HepG2 (cell line): ENCODE results near the gene CDC23. TPM values are rescaled to one million over a fixed set of nuclear protein-coding genes. Genes with fewer than 3 reads are reported as not detected.
"Not testable (repeated sequence)": the region's sequence is repeated elsewhere in the genome, so short reads cannot be mapped to it uniquely, and the experiment has no call there.

ENCODE experiments used
- ATAC-seq: fragments of 200-7000 bp; cut with Tn5 transposase; 3 replicates; pipeline ENCODE4 v1.9.1; 2020; ENCODE audit warnings: mild to moderate bottlenecking, moderate library complexity
- BruUV-seq: library from RNA; stranded (reverse); fragments of 400-500 nt; replicated peaks from 2 replicates; lab custom pipeline; 2021; lab: Mats Ljungman, UMichigan
- CTCF ChIA-PET: fragments of 300-600 bp; formaldehyde crosslinking; extraction: SDS; loops from one replicate; lab custom pipeline; 2021; ENCODE audit warnings: low total read pairs, inconsistent platforms, low intra/inter-chr PET ratio; lab: Yijun Ruan, JAX
- POLR2A ChIA-PET: fragments of 350-600 bp; sonication (Branson Sonifier 250); formaldehyde crosslinking; loops from one replicate; lab custom pipeline; 2020; ENCODE audit warnings: antibody characterized with exemption, inconsistent platforms; lab: Yijun Ruan, JAX
- DNase-seq: peaks from one replicate; pipeline ENCODE4 v3.0.0-alpha.2; 2015; ENCODE audit warnings: low spot score
- FAIRE-seq: peaks from 3 replicates; lab custom pipeline; 2011; peaks lifted over from hg19 to GRCh38; lab: Jason Lieb, UNC
- H2AFZ ChIP-seq: one replicate; pipeline ENCODE4 v1.6.1; 2011; ENCODE audit warnings: low read length, inconsistent platforms
- H3K27ac ChIP-seq: fragments of 300-600 bp; 3 replicates; pipeline ENCODE4 v1.8.0; 2011; ENCODE audit warnings: mixed run types, mild to moderate bottlenecking, mixed read lengths, low read length, inconsistent platforms; ENCODE audit not compliant: insufficient read depth; ENCODE audit errors: extremely low read length
- H3K27me3 ChIP-seq, 2 experiments: fragments of 200-600 bp in 1 of 2; 2 replicates in 1 of 2; 3 replicates in 1 of 2; pipeline versions ENCODE4 v1.6.0 to v1.8.0; 2011; ENCODE audit warnings: low read length in 2 of 2, mild to moderate bottlenecking in 2 of 2, moderate library complexity in 2 of 2, inconsistent platforms in 1 of 2; ENCODE audit not compliant: insufficient read depth in 2 of 2, control insufficient read depth in 1 of 2
- H3K36me3 ChIP-seq, 2 experiments: fragments of 200-600 bp in 1 of 2; replicated peaks in 1 of 2; 2 replicates in 1 of 2; 3 replicates in 1 of 2; pipeline versions ENCODE4 v1.5.1 to v1.8.0; 2011; ENCODE audit warnings: low read length in 2 of 2, inconsistent platforms in 1 of 2; ENCODE audit not compliant: insufficient read depth in 2 of 2, control insufficient read depth in 1 of 2
- H3K4me1 ChIP-seq: 2 replicates; pipeline ENCODE4 v1.5.1; 2012; ENCODE audit warnings: low read length, inconsistent platforms; ENCODE audit not compliant: insufficient read depth
- H3K4me2 ChIP-seq: 2 replicates; pipeline ENCODE4 v1.6.0; 2011; ENCODE audit warnings: low read depth, low read length, inconsistent platforms
- H3K4me3 ChIP-seq, 3 experiments: fragments of 200-600 bp in 1 of 3; sonication (generic), shearing (Covaris generic) in 1 of 3; replicated peaks in 1 of 3; 2 replicates each; pipeline ENCODE4 v1.5.1; 2011 to 2016; ENCODE audit warnings: low read length in 3 of 3, inconsistent platforms in 2 of 3, low read depth in 2 of 3, mild to moderate bottlenecking in 2 of 3, control low read depth in 1 of 3, mixed read lengths in 1 of 3; ENCODE audit not compliant: insufficient read depth in 1 of 3
- H3K79me2 ChIP-seq: one replicate; pipeline ENCODE4 v1.6.1; 2011; ENCODE audit warnings: low read length, inconsistent platforms; ENCODE audit not compliant: insufficient read depth
- H3K9ac ChIP-seq: 2 replicates; pipeline ENCODE4 v1.6.0; 2011; ENCODE audit warnings: mild to moderate bottlenecking, low read depth, low read length, inconsistent platforms; ENCODE audit not compliant: insufficient read depth
- H3K9me3 ChIP-seq: 2 replicates; pipeline ENCODE4 v1.5.1; 2012; ENCODE audit warnings: mild to moderate bottlenecking, low read length
- H4K20me1 ChIP-seq: 2 replicates; pipeline ENCODE4 v1.6.0; 2011; ENCODE audit warnings: inconsistent platforms, mild to moderate bottlenecking, low read length, moderate library complexity; ENCODE audit not compliant: insufficient read depth
- EP300 ChIP-seq, 3 experiments: sonication (generic) in 1 of 3; formaldehyde crosslinking in 1 of 3; IDR thresholded peaks; 2 replicates each; pipeline versions ENCODE4 v1.5.1 to v1.6.1; 2011 to 2020; ENCODE audit warnings: low read depth in 2 of 3, low read length in 2 of 3, borderline replicate concordance in 1 of 3, improper control_type of control experiment in 1 of 3, mild to moderate bottlenecking in 1 of 3, missing genetic modification reagents in 1 of 3, moderate library complexity in 1 of 3
- NFYB ChIP-seq: sonication (generic); formaldehyde crosslinking; IDR thresholded peaks from 2 replicates; pipeline ENCODE4 v1.4.0; 2020; ENCODE audit warnings: missing genetic modification reagents
- NFYC ChIP-seq: IDR thresholded peaks from 2 replicates; pipeline ENCODE4 v1.6.1; 2016; ENCODE audit warnings: missing genetic modification reagents, missing compliant biosample characterization
- ZNF20 ChIP-seq: sonication (generic); formaldehyde crosslinking; IDR thresholded peaks from 2 replicates; pipeline ENCODE4 v1.4.0; 2020; ENCODE audit warnings: mild to moderate bottlenecking, moderate library complexity, missing genetic modification reagents
- ZNF430 ChIP-seq: sonication (generic); formaldehyde crosslinking; IDR thresholded peaks from 2 replicates; pipeline ENCODE4 v1.9.0; 2021; ENCODE audit warnings: mild to moderate bottlenecking, missing genetic modification reagents
- ZNF773 ChIP-seq: sonication (generic); formaldehyde crosslinking; IDR thresholded peaks from 2 replicates; pipeline ENCODE4 v1.4.0; 2020; ENCODE audit warnings: missing genetic modification reagents, borderline replicate concordance
- WGBS: methylation state at CpG from one replicate; pipeline ENCODE4 v1.1.6; 2017; ENCODE audit warnings: low lambda C conversion rate; 5-methylcytosine and 5-hydroxymethylcytosine counted together
- in situ Hi-C: cut with HindIII; loops from 2 replicates; pipeline ENCODE4 v1.10.0; 2017; ENCODE audit warnings: low pct_unique_long_range_greater_than_20kb; ENCODE audit not compliant: extremely low pct_ligation_motif_present
- intact Hi-C: fragments of 100-400 bp; cut with micrococcal nuclease; formaldehyde crosslinking; loops from one replicate; pipeline ENCODE4 v1.10.0; 2022; ENCODE audit not compliant: unreplicated experiment
- polyA plus RNA-seq, 8 experiments: library from polyadenylated mRNA; depleted of rRNA in 3 of 8; stranded (reverse) in 7 of 8; unstranded in 1 of 8; fragments of >200 nt; fragmentation: Illumina TruSeq in 4 of 8; extraction: Trizol in 4 of 8; gene quantifications; 2 replicates each; pipeline versions ENCODE4 v1.2.1 to v1.2.3, GENCODE V29; 2011 to 2016; ENCODE audit warnings: low read depth in 4 of 8, missing spikeins in 1 of 8, mixed read lengths in 1 of 8; ENCODE audit not compliant: insufficient read depth in 1 of 8
- total RNA-seq, 5 experiments: library from RNA; depleted of rRNA; stranded (reverse); fragments of >200 nt; fragmentation: Illumina TruSeq; extraction: Trizol; gene quantifications; 2 replicates each; pipeline ENCODE4 v1.2.3, GENCODE V29; 2016; ENCODE audit warnings: low read depth in 1 of 5
- TF ChIP-seq, protein P1 (sequence below): sonication (generic); formaldehyde crosslinking; IDR thresholded peaks from 2 replicates; pipeline ENCODE4 v1.4.0; 2020; ENCODE audit warnings: missing genetic modification reagents

Gene CDC23
- total and polyA plus RNA-seq, 2 of the 13 experiments (the other 11 are each of a cell fraction or from before 2014, with no cell fraction given) = 38.3 to 47.7 TPM

DNA sequence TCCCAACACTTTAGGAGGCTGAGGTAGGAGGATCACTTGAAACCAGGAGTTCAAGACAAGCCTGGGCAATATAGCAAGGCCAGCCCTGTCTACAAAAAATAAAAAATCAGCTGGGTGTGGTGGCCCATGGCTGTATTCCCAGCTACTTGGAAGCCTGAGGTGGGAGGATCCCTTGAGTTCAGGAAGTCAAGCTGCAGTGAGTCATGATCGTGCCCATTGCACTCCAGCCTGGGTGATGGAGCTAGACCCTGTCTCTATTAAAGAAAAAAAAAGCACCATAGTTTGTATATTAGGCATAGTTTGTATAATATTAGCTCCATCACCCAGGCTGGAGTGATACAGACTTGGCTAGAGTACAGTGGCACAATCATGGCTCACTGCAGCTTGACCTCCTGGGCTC lies 64.3 kb downstream of the CDC23 start (continued):
- TF ChIP-seq, protein P1, sequence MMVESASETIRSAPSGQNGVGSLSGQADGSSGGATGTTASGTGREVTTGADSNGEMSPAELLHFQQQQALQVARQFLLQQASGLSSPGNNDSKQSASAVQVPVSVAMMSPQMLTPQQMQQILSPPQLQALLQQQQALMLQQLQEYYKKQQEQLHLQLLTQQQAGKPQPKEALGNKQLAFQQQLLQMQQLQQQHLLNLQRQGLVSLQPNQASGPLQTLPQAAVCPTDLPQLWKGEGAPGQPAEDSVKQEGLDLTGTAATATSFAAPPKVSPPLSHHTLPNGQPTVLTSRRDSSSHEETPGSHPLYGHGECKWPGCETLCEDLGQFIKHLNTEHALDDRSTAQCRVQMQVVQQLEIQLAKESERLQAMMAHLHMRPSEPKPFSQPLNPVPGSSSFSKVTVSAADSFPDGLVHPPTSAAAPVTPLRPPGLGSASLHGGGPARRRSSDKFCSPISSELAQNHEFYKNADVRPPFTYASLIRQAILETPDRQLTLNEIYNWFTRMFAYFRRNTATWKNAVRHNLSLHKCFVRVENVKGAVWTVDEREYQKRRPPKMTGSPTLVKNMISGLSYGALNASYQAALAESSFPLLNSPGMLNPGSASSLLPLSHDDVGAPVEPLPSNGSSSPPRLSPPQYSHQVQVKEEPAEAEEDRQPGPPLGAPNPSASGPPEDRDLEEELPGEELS (CRISPR knock-in tag) = no peak
- no peak for TF ChIP-seq ZNF20
- TF ChIP-seq ZNF430 (CRISPR knock-in tag) = no peak
- TF ChIP-seq EP300 (IDR thresholded peaks at IDR 0.05; ENCODE audit: low read depth in 2 of 2, low read length in 2 of 2) = no peak
- no peak for TF ChIP-seq EP300 (CRISPR knock-in tag; IDR thresholded peaks at IDR 0.05; ENCODE audit: borderline replicate concordance)
- TF ChIP-seq ZNF773 (CRISPR knock-in tag) = no peak

DNA sequence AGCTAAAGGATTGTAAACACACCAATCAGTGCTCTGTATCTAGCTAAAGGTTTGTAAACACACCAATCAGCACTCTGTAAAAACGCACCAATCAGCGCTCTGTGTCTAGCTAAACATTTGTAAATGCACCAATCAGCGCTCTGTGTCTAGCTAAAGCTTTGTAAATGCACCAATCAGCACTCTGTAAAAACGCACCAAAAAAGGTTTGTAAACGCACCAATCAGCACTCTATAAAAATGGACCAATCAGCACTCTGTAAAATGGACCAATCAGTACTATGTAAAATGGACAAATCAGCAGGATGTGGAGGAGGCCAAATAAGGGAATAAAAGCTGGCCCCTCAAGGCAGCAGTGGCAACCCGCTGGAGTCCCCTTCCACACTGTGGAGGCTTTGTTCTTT lies 69.5 kb downstream of the CDC23 start:
- POLR2A ChIA-PET, FAIRE-seq, H3K79me2 ChIP-seq, H4K20me1 ChIP-seq, H3K27ac ChIP-seq, H3K9ac ChIP-seq, H2AFZ ChIP-seq, H3K4me2 ChIP-seq, intact Hi-C loops, H3K4me1 ChIP-seq, CTCF ChIA-PET, in situ Hi-C loops, BruUV-seq, H3K9me3 ChIP-seq, H3K4me3 ChIP-seq, H3K27me3 ChIP-seq, H3K36me3 ChIP-seq, DNase-seq, ATAC-seq: not testable (repeated sequence)
- WGBS = 88% methylated on average over 6 of the region's 6 CpGs
- TF ChIP-seq NFYB (CRISPR knock-in tag) (peak; percentile 47; the same call in 1 of the 2 replicates), NFYC (CRISPR knock-in tag) (0 out of 2 replicates have a peak, but pooled peaks have one; percentile 26)
